ENCODE measurements around the gene MRGPRF.

- no peak for TF ChIP-seq POLR2AphosphoS5 (IDR thresholded peaks at IDR 0.05; ENCODE audit: low read depth, low read length)
- TF ChIP-seq TAF1 (IDR thresholded peaks at IDR 0.05; ENCODE audit: low read depth, low read length), result no peak
- TF ChIP-seq PAX5 (IDR thresholded peaks at IDR 0.05; ENCODE audit: insufficient read depth, low read length, severe bottlenecking), result no peak
Observed at GRCh38 chr11:69006816-69007215, 6.2 kb downstream of the MRGPRF start.
